Adrenal gland (tissue), 5 donors: ENCODE measurements around the gene SYK.

Source experiments
- CTCF ChIP-seq, 6 experiments: fragments of 450-650 bp in 4 of 6; fragments of 200-600 bp in 2 of 6; sonication (generic) in 1 of 6; IDR thresholded peaks; 1 replicate in 5 of 6; 2 replicates in 1 of 6; pipeline versions ENCODE4 v1.5.1 to v1.8.0; 2016 to 2021; ENCODE audit warnings: antibody characterized with exemption in 6 of 6, mild to moderate bottlenecking in 2 of 6, moderate library complexity in 1 of 6
- POLR2A ChIP-seq, 2 donors: fragments of 450-650 bp; IDR thresholded peaks; one replicate each; pipeline ENCODE4 v1.6.1; 2017; ENCODE audit warnings: antibody characterized with exemption in 2 of 2, mild to moderate bottlenecking in 2 of 2, moderate library complexity in 1 of 2
- donor health status: DM: no; HTN: no; CAD: no.

- TF ChIP-seq POLR2A (IDR thresholded peaks at IDR 0.05) (no peak), CTCF (IDR thresholded peaks at IDR 0.05) (no peak)
Observed at GRCh38 chr9:90815183-90815943, 13.7 kb downstream of the SYK start.
